HS-27A (cell line): ENCODE results near the gene GLRX3.
"Not testable (repeated sequence)": the region's sequence is repeated elsewhere in the genome, so short reads cannot be mapped to it uniquely, and the experiment has no call there.

Source experiments
- DNase-seq: peaks from one replicate; pipeline ENCODE4 v3.0.0-alpha.2; 2012; ENCODE audit warnings: low read depth, missing footprints

Gene GLRX3

GRCh38 chr10:130136226-130137089, at the start of gene GLRX3:
Gene GLRX3 (plus strand): TSS chr10:130136391. CDS start chr10:130136421, 30 bp downstream.
- no peak for DNase-seq

GRCh38 chr10:130090565-130090964, 45.6 kb upstream of the GLRX3 start:
- not testable (repeated sequence) for DNase-seq

- DNase-seq, result no peak
These were observed 36.8 kb upstream of the GLRX3 start for GRCh38 chr10:130099344-130099743.

GRCh38 chr10:130105724-130106123, 30.5 kb upstream of the GLRX3 start:
- no peak for DNase-seq

GRCh38 chr10:130108146-130108545, 28.0 kb upstream of the GLRX3 start:
- not testable (repeated sequence) for DNase-seq

GRCh38 chr10:130108934-130109604, 27.1 kb upstream of the GLRX3 start:
- no peak for DNase-seq

- DNase-seq, result peak; percentile 48
These were observed 26.4 kb upstream of the GLRX3 start for GRCh38 chr10:130109796-130110245.

GRCh38 chr10:130110246-130111112, 25.7 kb upstream of the GLRX3 start, which contains the start of gene C10orf143:
Gene C10orf143 (minus strand): TSS chr10:130110830. CDS start chr10:130110772, 58 bp downstream.
- DNase-seq, result peak; percentile 77

- peak; percentile 81 for DNase-seq
These were observed 24.9 kb upstream of the GLRX3 start for GRCh38 chr10:130111113-130111851.

- no peak for DNase-seq
These were observed 24.4 kb upstream of the GLRX3 start for GRCh38 chr10:130111852-130112180.

- DNase-seq, result no peak
These were observed 23.4 kb upstream of the GLRX3 start for GRCh38 chr10:130112821-130113220.

GRCh38 chr10:130116942-130117341, 19.2 kb upstream of the GLRX3 start:
- not testable (repeated sequence) for DNase-seq

- DNase-seq, result not testable (repeated sequence)
These were observed 18.7 kb upstream of the GLRX3 start for GRCh38 chr10:130117535-130117934.

GRCh38 chr10:130121486-130122079, 14.6 kb upstream of the GLRX3 start:
- no peak for DNase-seq

GRCh38 chr10:130127364-130128061, 8.7 kb upstream of the GLRX3 start:
- no peak for DNase-seq

- no peak for DNase-seq
These were observed 8.0 kb upstream of the GLRX3 start for GRCh38 chr10:130128062-130128781.

GRCh38 chr10:130128922-130129321, 7.3 kb upstream of the GLRX3 start:
- DNase-seq, result no peak

GRCh38 chr10:130135676-130136225, 440 bp upstream of the GLRX3 start:
- no peak for DNase-seq

- no peak for DNase-seq
These were observed 878 bp downstream of the GLRX3 start for GRCh38 chr10:130137090-130137448.
